LNCAP (cell line): Measurements from ENCODE around the gene CLOCK.

Experiments used
- CTCF ChIP-seq: fragments of 450-650 bp; IDR thresholded peaks from 2 replicates; pipeline ENCODE4 v1.5.1; 2017; ENCODE audit warnings: mild to moderate bottlenecking

CLOCK gene

DNA sequence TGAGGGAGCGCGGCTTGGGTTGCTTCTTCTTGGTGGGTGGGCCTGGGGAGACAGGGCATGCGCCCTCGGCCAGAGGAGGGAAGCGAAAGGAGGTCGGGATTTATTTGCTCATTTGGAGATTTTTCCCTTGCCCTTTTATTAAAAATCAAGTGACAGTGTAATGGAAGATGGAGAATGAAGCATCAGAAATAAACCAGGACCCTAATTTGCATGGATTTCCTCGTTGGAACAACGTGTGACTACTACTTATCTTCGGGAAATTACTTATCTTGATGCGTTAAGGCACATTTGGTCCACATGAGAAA lies 709 bp upstream of the CLOCK start:
- no peak for TF ChIP-seq CTCF

- TF ChIP-seq CTCF = no peak
Observed at GRCh38 chr4:55546506-55546755, 278 bp downstream of the CLOCK start.

DNA sequence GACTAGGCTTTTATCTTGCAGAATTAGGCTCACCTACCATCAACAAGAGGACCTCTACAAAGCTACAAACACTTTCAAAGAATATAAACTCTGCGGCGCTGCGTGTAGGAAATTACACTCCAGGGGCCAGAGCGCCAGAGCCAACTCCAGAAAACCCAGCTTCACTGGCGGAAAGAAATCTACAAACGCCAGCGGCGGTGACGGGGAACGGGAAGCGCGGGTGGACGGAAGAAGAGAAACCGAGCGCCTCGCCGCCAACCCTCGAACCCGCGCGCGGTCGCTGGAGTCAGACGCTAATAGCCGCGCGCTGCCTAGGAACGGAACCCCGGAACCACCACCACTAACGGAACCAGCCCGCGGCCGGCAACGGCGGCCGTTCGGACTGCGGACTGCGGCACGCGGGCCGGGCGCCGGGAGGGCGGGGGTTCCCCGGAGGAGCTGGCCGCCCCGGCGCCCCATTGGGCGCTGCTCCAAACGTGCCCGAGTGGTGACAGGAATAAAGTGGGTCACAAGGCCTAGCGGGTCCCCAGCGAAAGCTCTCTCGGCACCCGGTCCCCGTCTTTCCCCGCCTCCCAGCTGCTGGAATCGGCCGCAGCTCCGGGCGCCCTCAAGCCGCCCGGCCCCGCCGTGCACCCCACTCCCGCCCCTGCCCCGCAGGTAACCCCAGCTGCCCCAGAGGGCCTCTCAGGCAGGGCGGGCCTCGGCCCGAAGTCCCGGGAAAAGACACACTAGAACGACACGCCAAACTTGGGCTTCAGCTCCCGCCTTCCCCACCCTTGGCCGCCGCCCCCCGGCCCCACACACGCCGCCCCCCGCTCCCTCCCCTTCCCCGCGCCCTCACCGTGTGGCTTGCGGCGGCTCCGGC lies 836 bp downstream of the CLOCK start:
- no peak for TF ChIP-seq CTCF

- TF ChIP-seq CTCF = no peak
Observed at GRCh38 chr4:55545151-55545550, 1.6 kb downstream of the CLOCK start.

- no peak for TF ChIP-seq CTCF
Observed at GRCh38 chr4:55543858-55544257, 2.9 kb downstream of the CLOCK start.

GRCh38 chr4:55540271-55540670 lies 6.4 kb downstream of the CLOCK start:
- no peak for TF ChIP-seq CTCF

DNA sequence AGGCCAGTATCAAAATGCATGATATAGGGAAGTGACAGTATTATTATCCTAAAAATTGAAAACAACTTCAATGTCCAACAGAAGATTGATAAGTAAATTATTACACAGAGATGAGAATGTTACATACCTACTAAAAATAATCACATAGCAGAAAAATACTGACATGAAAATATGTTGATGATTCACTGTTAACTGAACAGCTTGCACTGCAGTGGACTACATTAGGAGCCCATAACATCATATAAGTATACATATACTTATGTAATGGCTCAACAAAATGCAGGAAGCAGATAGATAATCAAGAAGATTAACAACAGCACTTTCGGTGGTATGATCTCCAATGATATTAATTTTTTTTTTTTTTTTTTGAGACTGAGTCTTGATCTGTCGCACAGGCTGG lies 7.1 kb downstream of the CLOCK start:
- no peak for TF ChIP-seq CTCF

DNA sequence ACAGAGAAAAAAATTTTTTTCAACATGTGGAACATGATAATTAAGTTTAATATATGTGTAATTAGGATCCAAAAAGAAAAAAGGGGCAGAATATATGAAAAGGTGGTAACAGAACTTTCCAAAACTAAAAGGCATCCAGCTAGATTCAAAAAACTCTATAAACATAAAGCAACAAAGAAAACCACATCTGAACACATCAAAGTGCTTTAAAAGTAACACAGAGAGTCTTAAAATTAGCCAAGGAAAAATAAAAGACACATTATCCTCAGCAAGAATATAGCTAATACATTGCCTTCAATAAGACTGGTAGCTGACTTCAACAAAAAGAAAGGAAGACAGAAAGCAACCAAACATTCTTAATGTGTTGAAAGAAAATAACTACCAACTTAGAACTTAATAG lies 8.2 kb downstream of the CLOCK start:
- no peak for TF ChIP-seq CTCF
